22Rv1 (cell line): ENCODE measurements around the gene PRXL2B.

Experiments used
- H3K27ac ChIP-seq: fragments of 450-650 bp; 2 replicates; pipeline ENCODE4 v1.5.1; 2017
- ZFX ChIP-seq: fragments of 450-650 bp; IDR thresholded peaks from 2 replicates; pipeline ENCODE4 v1.6.1; 2017; ENCODE audit warnings: antibody characterized with exemption, borderline replicate concordance
- TF ChIP-seq, protein P1 (sequence below): fragments of 450-650 bp; IDR thresholded peaks from 2 replicates; pipeline ENCODE4 v1.5.1; 2017; ENCODE audit warnings: mild to moderate bottlenecking

PRXL2B gene

DNA sequence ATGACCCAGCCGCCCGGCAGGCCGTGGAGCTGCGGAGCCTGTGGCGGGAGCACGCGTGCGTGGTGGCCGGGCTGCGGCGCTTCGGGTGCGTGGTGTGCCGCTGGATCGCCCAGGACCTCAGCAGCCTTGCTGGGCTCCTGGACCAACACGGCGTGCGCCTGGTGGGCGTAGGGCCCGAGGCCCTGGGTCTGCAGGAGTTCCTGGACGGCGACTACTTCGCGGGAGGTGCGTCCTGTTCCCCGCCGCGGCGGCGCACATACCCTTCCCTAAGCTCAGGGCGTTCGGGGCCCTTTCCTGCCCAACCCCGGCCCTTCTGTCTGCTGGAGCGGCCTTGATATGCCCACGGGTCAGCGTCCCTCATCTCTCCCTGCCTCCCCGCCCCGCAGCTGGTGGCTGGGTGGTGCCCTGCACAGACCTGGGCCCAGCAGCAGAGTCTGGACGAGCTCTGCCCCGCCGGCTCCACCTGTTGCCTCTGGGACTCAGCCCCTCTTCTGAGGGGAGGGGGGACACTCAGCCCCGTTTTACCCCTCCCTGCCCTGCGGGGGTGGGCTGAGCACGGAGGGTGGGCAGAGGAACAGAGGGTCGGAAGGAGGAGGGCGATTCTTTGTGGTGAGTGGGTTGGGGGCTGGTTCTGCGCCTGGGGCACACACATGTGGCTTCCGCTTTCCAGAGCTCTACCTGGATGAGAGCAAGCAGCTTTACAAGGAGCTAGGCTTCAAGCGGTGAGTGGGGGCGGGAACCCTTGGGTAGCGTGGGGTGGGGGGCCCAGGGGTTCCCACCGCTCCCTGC is 688 bp downstream of the PRXL2B start:
- peak overlapping the region; percentile 84 for H3K27ac ChIP-seq
- TF ChIP-seq, protein P1, sequence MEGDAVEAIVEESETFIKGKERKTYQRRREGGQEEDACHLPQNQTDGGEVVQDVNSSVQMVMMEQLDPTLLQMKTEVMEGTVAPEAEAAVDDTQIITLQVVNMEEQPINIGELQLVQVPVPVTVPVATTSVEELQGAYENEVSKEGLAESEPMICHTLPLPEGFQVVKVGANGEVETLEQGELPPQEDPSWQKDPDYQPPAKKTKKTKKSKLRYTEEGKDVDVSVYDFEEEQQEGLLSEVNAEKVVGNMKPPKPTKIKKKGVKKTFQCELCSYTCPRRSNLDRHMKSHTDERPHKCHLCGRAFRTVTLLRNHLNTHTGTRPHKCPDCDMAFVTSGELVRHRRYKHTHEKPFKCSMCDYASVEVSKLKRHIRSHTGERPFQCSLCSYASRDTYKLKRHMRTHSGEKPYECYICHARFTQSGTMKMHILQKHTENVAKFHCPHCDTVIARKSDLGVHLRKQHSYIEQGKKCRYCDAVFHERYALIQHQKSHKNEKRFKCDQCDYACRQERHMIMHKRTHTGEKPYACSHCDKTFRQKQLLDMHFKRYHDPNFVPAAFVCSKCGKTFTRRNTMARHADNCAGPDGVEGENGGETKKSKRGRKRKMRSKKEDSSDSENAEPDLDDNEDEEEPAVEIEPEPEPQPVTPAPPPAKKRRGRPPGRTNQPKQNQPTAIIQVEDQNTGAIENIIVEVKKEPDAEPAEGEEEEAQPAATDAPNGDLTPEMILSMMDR = no peak
- no peak for TF ChIP-seq ZFX

DNA sequence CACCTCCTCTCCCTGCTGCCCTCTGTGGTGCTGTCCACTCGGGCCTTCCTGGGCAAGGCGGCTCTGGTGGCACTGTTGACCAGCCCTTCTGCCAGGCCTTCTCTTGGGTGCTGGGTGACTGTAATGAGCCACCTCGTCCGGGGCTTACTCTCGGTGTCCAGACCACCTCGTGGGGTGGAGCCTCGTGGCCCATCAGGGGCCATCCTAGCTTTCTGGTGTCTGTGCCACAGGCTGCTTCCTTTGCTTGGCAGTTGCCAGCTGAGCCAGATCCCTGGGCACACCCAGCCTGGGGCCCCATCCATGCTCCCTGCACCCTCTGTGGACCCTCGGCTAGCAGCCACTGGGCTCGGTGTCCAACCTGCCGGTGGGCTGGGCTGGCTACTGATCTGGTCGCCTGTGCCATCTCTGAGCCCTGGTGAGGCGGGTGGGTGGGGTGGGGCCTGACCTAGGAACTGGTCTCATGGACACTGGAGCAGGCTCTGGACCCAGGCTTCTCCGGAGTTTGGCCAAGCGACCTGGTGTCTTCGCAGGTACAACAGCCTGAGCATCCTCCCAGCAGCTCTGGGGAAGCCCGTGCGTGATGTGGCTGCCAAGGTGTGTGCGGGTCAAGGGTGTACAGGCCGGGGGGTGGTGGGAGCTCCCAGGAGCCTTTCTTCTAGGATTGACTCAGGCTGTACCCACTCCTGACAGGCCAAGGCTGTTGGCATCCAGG is 1.4 kb downstream of the PRXL2B start:
- TF ChIP-seq, protein P1 = no peak
- no peak for TF ChIP-seq ZFX
- H3K27ac ChIP-seq = no peak overlapping the region

DNA sequence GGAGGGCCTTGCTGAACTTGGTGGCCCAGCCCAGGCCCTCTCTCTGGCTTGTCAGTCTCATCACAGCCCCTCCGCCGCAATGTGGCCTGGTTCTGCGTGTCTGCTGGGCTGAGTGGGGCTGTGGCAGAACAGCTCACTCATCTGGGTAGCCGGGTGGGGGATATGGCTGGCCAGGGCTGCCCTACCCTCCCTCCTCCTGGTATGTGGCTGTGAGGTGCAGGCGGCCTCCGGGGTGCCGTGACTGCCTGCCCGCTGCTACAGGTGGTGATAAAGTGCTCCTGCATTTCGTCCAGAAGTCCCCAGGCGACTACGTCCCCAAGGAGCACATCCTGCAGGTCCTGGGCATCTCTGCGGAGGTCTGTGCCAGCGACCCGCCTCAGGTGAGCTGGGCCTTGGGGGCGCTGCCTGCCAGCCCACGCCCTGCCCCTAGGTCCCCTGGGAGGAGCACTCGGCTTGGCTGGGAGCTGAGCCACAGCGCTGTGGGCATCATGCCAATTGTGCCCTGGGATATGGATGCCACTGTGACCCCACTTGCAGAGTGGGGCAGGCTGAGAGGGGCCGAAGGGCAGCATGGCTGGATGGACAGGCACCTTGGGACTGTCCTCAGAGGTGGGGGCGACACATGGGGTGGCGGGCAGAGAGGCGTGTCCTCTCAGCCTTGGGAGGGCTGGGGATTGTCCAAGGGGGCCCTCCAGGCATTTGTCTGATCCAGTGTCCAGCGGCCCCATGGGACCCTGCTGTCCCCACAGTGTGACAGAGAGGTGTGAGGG is 2.3 kb downstream of the PRXL2B start:
- no peak for TF ChIP-seq ZFX
- TF ChIP-seq, protein P1 = no peak
- H3K27ac ChIP-seq = no peak overlapping the region

DNA sequence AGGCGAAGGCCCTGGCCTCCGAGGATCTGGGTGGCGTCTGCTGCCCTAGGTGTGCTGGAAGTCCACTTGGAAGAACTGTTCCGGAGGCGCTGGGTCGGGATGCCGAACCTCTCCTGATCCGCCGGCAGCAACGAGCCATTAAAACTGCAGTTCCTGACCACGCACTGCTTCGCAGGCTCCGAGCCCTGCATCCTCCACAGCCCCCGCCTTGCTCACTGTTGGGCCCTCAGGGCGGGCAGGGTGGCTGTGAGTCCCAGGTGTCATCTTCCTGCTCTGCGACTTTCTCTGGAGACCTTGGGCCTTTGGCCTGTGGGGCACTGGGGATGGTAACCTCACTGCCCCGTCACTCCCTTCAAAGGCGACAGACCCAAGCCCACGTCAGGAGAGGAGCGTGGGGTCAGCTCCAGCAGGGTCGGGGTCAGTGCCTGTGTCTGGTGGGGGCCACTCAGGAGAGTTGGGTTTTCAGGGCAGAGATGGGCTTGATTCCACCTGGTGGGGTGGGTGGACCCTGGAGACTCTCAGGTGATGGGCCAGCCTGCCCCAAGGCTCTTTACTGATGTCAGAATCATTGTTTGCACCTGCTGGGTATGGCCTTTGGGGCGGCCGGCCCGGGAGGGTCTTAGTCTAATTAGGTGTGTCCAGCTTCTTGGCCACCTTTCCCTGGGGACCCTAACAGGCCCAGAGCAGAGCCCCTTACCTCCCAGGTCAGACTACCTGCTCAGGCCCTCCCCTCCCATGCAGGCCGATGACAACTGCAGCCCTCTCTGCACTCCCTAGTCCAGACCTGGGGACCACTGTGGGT is 3.1 kb downstream of the PRXL2B start:
- TF ChIP-seq, protein P1 = no peak
- no peak for TF ChIP-seq ZFX
- no peak overlapping the region for H3K27ac ChIP-seq

DNA sequence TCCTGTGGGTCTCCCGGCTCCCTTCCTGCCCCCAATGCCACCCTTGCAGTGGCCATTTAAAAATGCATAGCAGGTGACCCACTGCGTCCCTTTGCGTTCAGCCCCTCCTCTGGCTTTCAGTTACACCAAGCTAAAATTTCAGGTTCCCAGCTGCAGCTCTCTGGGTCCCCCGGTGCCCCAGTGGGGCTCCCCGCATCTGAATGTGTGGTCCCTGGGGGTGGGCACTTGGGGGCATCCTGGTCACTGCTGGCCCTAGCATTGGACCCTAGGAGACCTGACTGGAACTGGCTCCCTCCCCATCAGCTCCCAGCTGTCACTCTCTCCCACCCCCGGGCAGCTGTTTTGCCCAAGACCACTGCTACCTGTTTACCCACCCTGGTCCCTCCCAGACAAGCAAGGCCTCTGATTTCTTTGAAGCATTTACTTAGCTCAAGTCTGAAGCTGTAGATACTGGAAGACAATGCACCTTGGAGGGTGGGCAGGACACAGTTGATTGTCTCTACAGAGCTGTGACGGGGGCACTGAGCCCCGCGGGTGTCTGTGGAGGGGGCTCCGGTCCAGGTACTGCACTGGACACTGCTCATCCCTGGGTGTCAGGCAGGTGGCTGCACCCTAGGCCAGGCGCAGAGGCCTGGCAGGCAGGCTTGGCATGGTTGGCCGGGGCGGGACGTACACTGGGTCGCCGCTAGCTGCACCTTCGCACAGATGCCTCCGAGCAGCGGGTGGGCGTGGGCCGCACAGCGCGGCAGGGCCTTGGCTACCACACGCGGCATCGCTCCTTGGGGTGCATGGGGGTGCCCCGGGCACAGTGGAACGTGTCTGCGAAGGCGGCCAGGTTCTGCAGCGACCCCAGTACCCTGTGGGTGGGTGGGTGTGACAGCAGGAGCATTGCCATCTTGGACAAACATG is 3.9 kb downstream of the PRXL2B start:
- TF ChIP-seq, protein P1 = no peak
- no peak for TF ChIP-seq ZFX
- H3K27ac ChIP-seq = no peak overlapping the region

DNA sequence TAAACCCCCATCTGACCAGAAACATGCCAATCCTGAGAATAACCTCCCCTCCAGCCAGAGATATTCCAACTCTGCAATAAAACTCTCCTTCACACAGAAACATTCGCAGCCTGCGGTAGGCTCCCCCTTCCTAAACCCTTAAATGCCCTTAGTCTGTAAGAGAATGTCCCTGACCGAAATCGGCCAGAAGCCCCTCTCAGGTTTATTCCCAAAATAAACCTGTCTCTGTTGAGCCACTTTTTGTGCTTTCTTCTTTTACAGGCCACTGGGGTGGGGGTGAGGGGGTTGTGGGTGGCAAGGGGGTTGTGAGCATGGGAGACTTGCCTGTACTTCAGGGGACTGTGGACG is 4.6 kb downstream of the PRXL2B start:
- no peak overlapping the region for H3K27ac ChIP-seq
- TF ChIP-seq ZFX = no peak
- TF ChIP-seq, protein P1 = no peak
